ENCODE measurements around the gene MAVS.
"Not testable (repeated sequence)": the region's sequence is repeated elsewhere in the genome, so short reads cannot be mapped to it uniquely, and the experiment has no call there.

MAVS gene

DNA sequence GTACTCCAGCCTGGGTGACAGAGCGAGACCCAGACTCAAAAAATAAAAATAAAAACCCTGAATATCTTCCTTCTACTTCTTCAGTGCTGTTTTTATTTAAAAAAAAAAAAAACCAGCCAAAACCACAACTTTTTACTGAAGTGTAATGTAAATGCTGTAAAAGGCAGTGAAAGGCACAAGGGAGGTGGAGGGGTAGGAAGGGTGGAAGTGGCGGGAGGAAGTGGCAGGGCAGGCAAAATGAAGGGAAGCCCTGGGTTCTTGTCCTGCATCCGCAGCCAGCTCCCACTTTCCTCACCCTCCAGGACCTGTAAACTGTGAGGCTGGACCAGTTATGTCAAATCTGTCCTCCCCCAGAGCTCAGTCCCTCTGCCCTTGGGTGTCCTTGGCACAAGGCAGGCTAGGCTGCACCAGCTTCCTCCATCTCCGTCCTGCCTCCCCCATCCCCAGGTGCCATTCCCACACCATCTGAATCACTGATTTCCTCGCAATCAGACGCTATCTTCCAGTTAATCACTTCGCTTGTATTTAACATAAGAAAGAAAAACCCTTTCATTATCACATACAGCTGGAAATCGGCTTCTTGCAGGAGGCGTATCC, 28.8 kb downstream of the MAVS start:
- Histone ChIP-seq H3K4me2 (no peak overlapping the region), H3K9ac (no peak overlapping the region)
- TF ChIP-seq, protein P1, sequence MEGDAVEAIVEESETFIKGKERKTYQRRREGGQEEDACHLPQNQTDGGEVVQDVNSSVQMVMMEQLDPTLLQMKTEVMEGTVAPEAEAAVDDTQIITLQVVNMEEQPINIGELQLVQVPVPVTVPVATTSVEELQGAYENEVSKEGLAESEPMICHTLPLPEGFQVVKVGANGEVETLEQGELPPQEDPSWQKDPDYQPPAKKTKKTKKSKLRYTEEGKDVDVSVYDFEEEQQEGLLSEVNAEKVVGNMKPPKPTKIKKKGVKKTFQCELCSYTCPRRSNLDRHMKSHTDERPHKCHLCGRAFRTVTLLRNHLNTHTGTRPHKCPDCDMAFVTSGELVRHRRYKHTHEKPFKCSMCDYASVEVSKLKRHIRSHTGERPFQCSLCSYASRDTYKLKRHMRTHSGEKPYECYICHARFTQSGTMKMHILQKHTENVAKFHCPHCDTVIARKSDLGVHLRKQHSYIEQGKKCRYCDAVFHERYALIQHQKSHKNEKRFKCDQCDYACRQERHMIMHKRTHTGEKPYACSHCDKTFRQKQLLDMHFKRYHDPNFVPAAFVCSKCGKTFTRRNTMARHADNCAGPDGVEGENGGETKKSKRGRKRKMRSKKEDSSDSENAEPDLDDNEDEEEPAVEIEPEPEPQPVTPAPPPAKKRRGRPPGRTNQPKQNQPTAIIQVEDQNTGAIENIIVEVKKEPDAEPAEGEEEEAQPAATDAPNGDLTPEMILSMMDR (conservative IDR thresholded peaks at IDR 0.05; ENCODE audit: low read depth, low read length): no peak

DNA sequence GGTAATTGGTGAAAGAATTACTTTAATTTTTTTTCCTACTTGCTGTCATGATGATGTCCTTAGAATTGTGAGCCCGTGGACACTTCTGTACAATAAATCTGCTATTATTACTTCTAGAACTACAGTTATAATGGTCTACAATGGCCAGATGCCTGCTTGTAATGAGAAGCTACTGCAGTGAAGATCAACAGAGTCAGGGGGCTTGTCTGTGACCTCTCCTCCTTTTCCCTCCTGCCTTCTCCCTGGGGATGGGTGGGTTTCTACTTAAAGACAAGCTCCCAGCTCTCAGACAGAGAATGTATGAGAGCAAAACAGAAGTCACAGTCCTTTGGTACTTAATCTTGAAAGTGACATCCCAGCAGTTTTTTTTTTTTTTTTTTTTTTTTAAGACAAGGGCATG, 29.4 kb downstream of the MAVS start:
- Histone ChIP-seq H3K36me3 (ENCODE audit: insufficient read depth) (no peaks in the 10 kb centered on the region), H4K20me1 (ENCODE audit: insufficient read depth) (no peaks in the 10 kb centered on the region), H3K4me1 (ENCODE audit: low read depth, poor library complexity, severe bottlenecking) (no peaks in the 10 kb centered on the region), H3K27me3 (ENCODE audit: insufficient read depth, low read depth) (no peaks in the 10 kb centered on the region), H3K9ac (no peak overlapping the region), H3K4me3 (IDR thresholded peaks at IDR 0.05; ENCODE audit: insufficient read depth, low read depth, low read length) (no peak overlapping the region), H3K79me2 (ENCODE audit: insufficient read depth, low read depth) (no peaks in the 10 kb centered on the region), H3K4me2 (no peak overlapping the region), H2AFZ (ENCODE audit: low read depth) (no peak overlapping the region), H3K27ac (no peak overlapping the region)
- TF ChIP-seq, protein P1 (conservative IDR thresholded peaks at IDR 0.05; ENCODE audit: low read depth, low read length): no peak

More for the DNA sequence above, 28.8 kb downstream of the MAVS start:
- no peaks in the 10 kb centered on the region for H3K4me1 ChIP-seq (ENCODE audit: low read depth, poor library complexity, severe bottlenecking)
- no peak overlapping the region for H3K4me3 ChIP-seq (IDR thresholded peaks at IDR 0.05; ENCODE audit: insufficient read depth, low read depth, low read length)
- no peaks in the 10 kb centered on the region for H3K36me3 ChIP-seq (ENCODE audit: insufficient read depth)
- no peaks in the 10 kb centered on the region for H3K79me2 ChIP-seq (ENCODE audit: insufficient read depth, low read depth)
- H2AFZ ChIP-seq (ENCODE audit: low read depth): no peak overlapping the region
- no peak overlapping the region for H3K27ac ChIP-seq
- no peaks in the 10 kb centered on the region for H3K27me3 ChIP-seq (ENCODE audit: insufficient read depth, low read depth)
- H4K20me1 ChIP-seq (ENCODE audit: insufficient read depth): no peaks in the 10 kb centered on the region

DNA sequence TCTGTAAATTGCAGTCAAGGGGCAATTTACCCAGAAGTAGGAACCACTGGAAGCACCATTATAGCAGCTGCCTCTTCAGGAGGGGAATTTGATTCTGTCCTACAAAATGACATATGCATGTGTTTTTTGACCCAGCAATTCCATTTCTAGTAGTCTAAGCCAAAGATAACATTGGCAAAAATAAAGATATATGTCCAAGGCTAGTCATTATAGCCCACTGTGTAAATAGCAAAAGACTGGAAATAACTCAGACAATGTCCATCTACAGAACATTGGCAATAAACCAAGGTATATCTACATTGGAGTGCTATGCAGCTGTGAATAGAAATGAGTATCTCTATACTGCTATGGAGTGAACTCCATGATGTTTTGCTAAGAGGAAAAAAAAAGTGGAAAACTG, 30.0 kb downstream of the MAVS start:
- Histone ChIP-seq H3K9ac (no peak overlapping the region), H3K27ac (no peak overlapping the region), H3K4me2 (no peak overlapping the region), H3K79me2 (ENCODE audit: insufficient read depth, low read depth) (no peaks in the 10 kb centered on the region), H2AFZ (ENCODE audit: low read depth) (no peak overlapping the region), H4K20me1 (ENCODE audit: insufficient read depth) (no peaks in the 10 kb centered on the region), H3K4me3 (IDR thresholded peaks at IDR 0.05; ENCODE audit: insufficient read depth, low read depth, low read length) (no peak overlapping the region), H3K36me3 (ENCODE audit: insufficient read depth) (no peaks in the 10 kb centered on the region), H3K27me3 (ENCODE audit: insufficient read depth, low read depth) (no peaks in the 10 kb centered on the region), H3K4me1 (ENCODE audit: low read depth, poor library complexity, severe bottlenecking) (no peaks in the 10 kb centered on the region)
- TF ChIP-seq, protein P1 (conservative IDR thresholded peaks at IDR 0.05; ENCODE audit: low read depth, low read length): no peak

DNA sequence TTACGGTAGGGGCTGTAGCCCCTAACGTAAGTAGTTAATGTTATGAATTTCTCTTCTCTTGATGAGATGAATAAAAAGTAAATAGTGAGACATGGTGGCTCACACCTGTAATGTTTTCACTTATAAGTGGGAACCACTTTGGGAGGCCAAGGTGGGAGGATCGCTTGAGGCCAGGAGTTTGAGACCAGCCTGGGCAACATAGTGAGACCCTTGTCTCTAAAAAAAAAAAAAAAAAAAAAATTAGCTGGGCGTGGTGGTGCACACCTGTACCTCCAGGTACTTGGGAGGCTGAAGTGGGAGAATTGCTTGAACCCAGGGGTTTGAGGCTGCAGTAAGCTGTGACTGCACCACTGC, 32.3 kb downstream of the MAVS start:
- H3K9ac ChIP-seq; H3K4me3 ChIP-seq (IDR thresholded peaks at IDR 0.05; ENCODE audit: insufficient read depth, low read depth, low read length); H4K20me1 ChIP-seq (ENCODE audit: insufficient read depth); H3K36me3 ChIP-seq (ENCODE audit: insufficient read depth); H3K27me3 ChIP-seq (ENCODE audit: insufficient read depth, low read depth); H3K4me2 ChIP-seq; H3K27ac ChIP-seq; H3K4me1 ChIP-seq (ENCODE audit: low read depth, poor library complexity, severe bottlenecking); H2AFZ ChIP-seq (ENCODE audit: low read depth); H3K79me2 ChIP-seq (ENCODE audit: insufficient read depth, low read depth): not testable (repeated sequence)

DNA sequence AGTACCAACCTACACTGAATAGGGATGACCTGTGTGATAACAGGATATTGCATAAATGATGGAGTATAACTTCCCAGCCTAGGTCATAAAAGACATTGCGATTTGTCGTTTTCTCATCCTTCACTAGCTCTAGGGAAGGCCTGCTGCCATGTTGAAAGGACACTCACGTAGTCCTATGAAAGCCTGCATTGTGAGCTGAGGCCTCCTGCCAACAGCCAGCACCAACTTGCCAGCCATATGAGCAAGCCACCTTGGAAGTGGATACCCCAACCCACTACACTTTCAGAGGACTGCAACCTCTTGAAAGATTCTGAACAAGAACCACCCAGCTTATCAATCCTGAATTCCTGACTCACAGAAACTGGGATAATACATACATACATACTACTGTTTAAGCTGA, 39.1 kb downstream of the MAVS start:
- Histone ChIP-seq H2AFZ (ENCODE audit: low read depth) (no peak overlapping the region), H3K27ac (no peak overlapping the region), H3K9ac (no peak overlapping the region), H3K27me3 (ENCODE audit: insufficient read depth, low read depth) (no peaks in the 10 kb centered on the region), H3K4me2 (no peak overlapping the region), H3K79me2 (ENCODE audit: insufficient read depth, low read depth) (peaks cover 23% of the 10 kb centered on the region), H4K20me1 (ENCODE audit: insufficient read depth) (no peaks in the 10 kb centered on the region), H3K4me3 (IDR thresholded peaks at IDR 0.05; ENCODE audit: insufficient read depth, low read depth, low read length) (no peak overlapping the region), H3K4me1 (ENCODE audit: low read depth, poor library complexity, severe bottlenecking) (no peaks in the 10 kb centered on the region), H3K36me3 (ENCODE audit: insufficient read depth) (no peaks in the 10 kb centered on the region)
- TF ChIP-seq, protein P1 (conservative IDR thresholded peaks at IDR 0.05; ENCODE audit: low read depth, low read length): no peak

Data from KMS-11 (cell line).